ENCODE data around the gene SLC26A9. TPM values are rescaled to one million over a fixed set of nuclear protein-coding genes. Genes with fewer than 3 reads are reported as not detected.
"Not testable (repeated sequence)": the region's sequence is repeated elsewhere in the genome, so short reads cannot be mapped to it uniquely, and the experiment has no call there.

The SLC26A9 gene
- total RNA-seq, 4 donors from 2014 or later: 1.6 to 4.8 (median 3.3) TPM

GRCh38 chr1:205915354-205915990, 27.8 kb downstream of the SLC26A9 start:
- Histone ChIP-seq H3K9me3 (no peaks in the 10 kb centered on the region), H3K4me3 (replicated peaks in 1 of 3) (no peak overlapping the region), H3K27ac (peak overlapping the region; percentile 81 to 84 (median 82)), H3K27me3 (no peaks in the 10 kb centered on the region), H3K36me3 (no peaks in the 10 kb centered on the region), H3K4me1 (peaks cover 49 to 61% of the 10 kb centered on the region in 2 donors)
- 73 to 76% methylated on average over 10 of the region's 10 CpGs for WGBS, 2 donors
- TF ChIP-seq CTCF (IDR thresholded peaks at IDR 0.05) (no peak), POLR2A (IDR thresholded peaks at IDR 0.05) (no peak)
- intact Hi-C loops (cut with DNase I): loop anchor here (5.0 to 10.0 kb wide), 3 partner anchors 123 to 251 kb away; no protein-coding TSS in a partner anchor
- DNase-seq: peak in 1 of 2 donors; percentile 52

DNA sequence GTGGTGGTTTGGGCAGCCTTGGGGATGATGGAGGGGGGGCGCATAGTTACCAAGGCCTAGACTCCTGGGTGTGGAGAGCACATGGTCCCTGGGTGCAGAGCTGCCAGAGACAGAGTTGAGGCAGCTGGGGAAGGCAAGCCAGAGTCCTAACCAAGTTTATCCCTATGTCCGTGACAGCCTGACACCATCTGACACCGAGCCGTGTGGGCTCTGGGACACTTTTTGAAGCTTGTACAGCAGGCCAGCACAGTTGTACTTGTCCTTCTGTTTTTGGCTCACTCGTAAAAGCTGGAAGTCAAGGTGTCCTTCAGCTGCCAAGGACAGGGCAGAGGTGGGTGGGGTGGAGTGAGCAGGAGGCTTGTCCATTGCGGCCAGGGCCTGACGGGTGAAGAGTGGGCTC, 28.5 kb downstream of the SLC26A9 start:
- 38 to 50% methylated on average over 4 to 7 of the region's 7 CpGs for whole genome bisulfite sequencing, 2 donors
- Histone ChIP-seq H3K27ac (peak overlapping the region; percentile 81 to 84 (median 82)), H3K4me3 (replicated peaks in 1 of 3) (no peak overlapping the region), H3K27me3 (no peaks in the 10 kb centered on the region), H3K36me3 (no peaks in the 10 kb centered on the region), H3K4me1 (peaks cover 45 to 57% of the 10 kb centered on the region in 2 donors), H3K9me3 (no peaks in the 10 kb centered on the region)
- intact Hi-C loops (cut with DNase I): loop anchor here (5.0 to 10.0 kb wide), 3 partner anchors 122 to 250 kb away; no protein-coding TSS in a partner anchor
- no peak for TF ChIP-seq POLR2A (IDR thresholded peaks at IDR 0.05)
- no peak for TF ChIP-seq CTCF (IDR thresholded peaks at IDR 0.05)
- DNase-seq: peak; percentile 71 to 73

GRCh38 chr1:205914155-205914507, 29.1 kb downstream of the SLC26A9 start:
- Histone ChIP-seq H3K4me3 (replicated peaks in 1 of 3) (no peak overlapping the region), H3K27me3 (no peaks in the 10 kb centered on the region), H3K27ac (peak overlapping the region; percentile 81 to 84 (median 82)), H3K36me3 (no peaks in the 10 kb centered on the region), H3K4me1 (peaks cover 39 to 51% of the 10 kb centered on the region in 2 donors), H3K9me3 (no peaks in the 10 kb centered on the region)
- TF ChIP-seq CTCF (IDR thresholded peaks at IDR 0.05) (no peak), POLR2A (IDR thresholded peaks at IDR 0.05) (no peak)
- 76 to 86% methylated on average over 2 of the region's 2 CpGs for WGBS, 2 donors
- DNase-seq: no peak
- intact Hi-C loops (cut with DNase I): loop anchor here (10.0 kb wide), 1 partner anchor 249 kb away; no protein-coding TSS in a partner anchor

DNA sequence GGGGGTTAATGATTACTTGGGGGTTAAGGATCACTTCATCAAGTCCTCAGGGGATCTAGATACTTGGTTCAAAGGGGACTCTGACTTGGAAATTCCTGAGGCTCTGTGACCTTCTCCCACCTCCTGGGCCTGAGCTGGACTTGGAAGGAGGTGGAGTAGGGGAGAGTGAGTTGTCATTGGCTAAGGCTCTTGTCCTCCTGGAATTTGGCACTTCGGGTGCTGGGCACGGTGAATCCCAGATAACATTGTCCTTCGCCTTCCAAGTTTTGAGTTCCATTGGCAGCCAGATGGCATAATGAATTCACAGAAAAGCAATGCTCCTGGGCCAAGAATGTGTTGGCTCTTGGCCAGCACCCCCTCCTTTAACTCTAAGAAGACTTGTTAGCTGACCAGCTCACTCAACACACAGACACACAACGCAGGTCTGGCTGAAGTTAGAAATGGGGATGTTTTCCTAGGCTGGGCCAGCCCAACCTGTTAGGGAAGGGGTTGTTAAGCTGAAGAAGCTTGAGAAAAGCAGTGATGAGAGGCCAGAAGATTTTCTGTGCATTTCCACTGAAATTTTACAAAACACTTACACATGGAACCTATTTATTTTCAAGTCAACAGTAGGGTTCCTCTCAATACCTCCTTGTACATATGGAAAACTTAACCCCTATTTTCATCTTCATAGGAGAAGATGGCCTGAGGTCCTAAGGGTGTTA, 29.7 kb downstream of the SLC26A9 start:
- no peak overlapping the region for H3K4me3 ChIP-seq (replicated peaks in 1 of 3)
- H3K36me3 ChIP-seq: no peaks in the 10 kb centered on the region
- intact Hi-C loops (cut with DNase I): loop anchor here (10.0 kb wide), 1 partner anchor 249 kb away; no protein-coding TSS in a partner anchor
- peak; percentile 98 for DNase-seq
- H3K4me1 ChIP-seq: peaks cover 38 to 50% of the 10 kb centered on the region in 2 donors
- whole genome bisulfite sequencing, 2 donors: 6 to 9% methylated on average over 4 of the region's 4 CpGs
- no peaks in the 10 kb centered on the region for H3K9me3 ChIP-seq
- peak in 1 of 2 donors; percentile 10 for TF ChIP-seq POLR2A (IDR thresholded peaks at IDR 0.05)
- TF ChIP-seq CTCF (IDR thresholded peaks at IDR 0.05): peak in 1 of 6 experiments; percentile 23
- no peaks in the 10 kb centered on the region for H3K27me3 ChIP-seq
- peak overlapping the region; percentile 81 to 84 (median 82) for H3K27ac ChIP-seq

GRCh38 chr1:205907794-205908193, 35.5 kb downstream of the SLC26A9 start:
- intact Hi-C loops (cut with DNase I): no loop called here
- no peaks in the 10 kb centered on the region for H3K36me3 ChIP-seq
- no peak overlapping the region for H3K4me3 ChIP-seq (replicated peaks in 1 of 3)
- H3K27me3 ChIP-seq: no peaks in the 10 kb centered on the region
- 28 to 40% methylated on average over 2 of the region's 2 CpGs for WGBS, 2 donors
- H3K9me3 ChIP-seq: no peaks in the 10 kb centered on the region
- TF ChIP-seq POLR2A (IDR thresholded peaks at IDR 0.05) (no peak), CTCF (IDR thresholded peaks at IDR 0.05) (peak in 4 of 6 experiments; percentile 17 to 51 (median 38))
- no peak for DNase-seq
- peaks cover 0 to 1% of the 10 kb centered on the region in 2 donors for H3K4me1 ChIP-seq
- no peak overlapping the region for H3K27ac ChIP-seq

DNA sequence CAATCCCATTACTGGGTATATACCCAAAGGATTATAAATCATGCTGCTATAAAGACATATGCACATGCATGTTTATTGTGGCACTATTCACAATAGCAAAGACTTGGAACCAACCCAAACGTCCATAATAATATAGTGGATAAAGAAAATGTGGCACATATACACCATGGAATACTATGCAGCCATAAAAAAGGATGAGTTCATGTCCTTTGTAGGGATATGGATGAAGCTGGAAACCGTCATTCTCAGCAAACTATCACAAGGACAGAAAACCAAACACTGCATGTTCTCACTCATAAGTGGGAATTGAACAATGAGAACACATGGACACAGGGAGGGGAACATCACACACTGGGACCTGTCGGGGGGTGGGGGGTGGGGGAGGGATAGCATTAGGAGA, 38.2 kb downstream of the SLC26A9 start:
- DNase-seq; H3K4me3 ChIP-seq (replicated peaks in 1 of 3); intact Hi-C loops (cut with DNase I); H3K4me1 ChIP-seq; H3K36me3 ChIP-seq; H3K27ac ChIP-seq; H3K27me3 ChIP-seq; H3K9me3 ChIP-seq: not testable (repeated sequence)
- WGBS, 2 donors: 73 to 86% methylated on average over 3 of the region's 3 CpGs
